K562 (cell line): Measurements from ENCODE around the gene DIS3L. TPM values are rescaled to one million over a fixed set of nuclear protein-coding genes. Genes with fewer than 3 reads are reported as not detected.
A peak's percentile ranks its signal among the peaks of the same experiment; 100 is the strongest.

Experiments
- ATAC-seq: fragments of 200-7000 bp; cut with Tn5 transposase; 3 replicates; pipeline ENCODE4 v1.9.1; 2020; ENCODE audit warnings: moderate library complexity
- BruUV-seq: library from RNA; stranded (reverse); fragments of 400-500 nt; replicated peaks from 2 replicates; lab custom pipeline; 2021; lab: Mats Ljungman, UMichigan
- CTCF ChIA-PET: fragments of 300-600 bp; formaldehyde crosslinking; extraction: SDS; loops from one replicate; lab custom pipeline; 2021; ENCODE audit warnings: low intra/inter-chr PET ratio; lab: Yijun Ruan, JAX
- POLR2A ChIA-PET: fragments of 300-600, 350-650 bp; sonication (Branson Sonifier 250); formaldehyde crosslinking; extraction: SDS; loops from one replicate; lab custom pipeline; 2021; ENCODE audit warnings: antibody characterized with exemption, inconsistent platforms; lab: Yijun Ruan, JAX
- DNase-seq, 4 experiments: peaks; one replicate each; pipeline versions ENCODE4 v3.0.0 to v3.0.0-alpha.2; 2011 to 2018; ENCODE audit warnings: low spot score in 3 of 4, mixed read lengths in 3 of 4; ENCODE audit errors: extremely low read depth in 1 of 4
- FAIRE-seq: peaks from 2 replicates; lab custom pipeline; 2011; peaks lifted over from hg19 to GRCh38; lab: Jason Lieb, UNC
- H2AFZ ChIP-seq: 2 replicates; pipeline ENCODE4 v1.6.0; 2011; ENCODE audit warnings: low read depth, low read length, control low read depth, inconsistent platforms
- H3K27ac ChIP-seq: fragments of 200-600 bp; 3 replicates; pipeline ENCODE4 v1.8.0; 2011; ENCODE audit warnings: low read depth, mild to moderate bottlenecking, control low read depth, inconsistent platforms, low read length, moderate library complexity, mixed read lengths; ENCODE audit errors: extremely low read depth
- H3K27me3 ChIP-seq, 2 experiments: fragments of 300-600 bp in 1 of 2; 2 replicates in 1 of 2; 3 replicates in 1 of 2; pipeline versions ENCODE4 v1.6.0 to v1.8.0; 2011; ENCODE audit warnings: inconsistent platforms in 2 of 2, low read length in 2 of 2, mild to moderate bottlenecking in 1 of 2, mixed read lengths in 1 of 2, moderate library complexity in 1 of 2; ENCODE audit not compliant: control insufficient read depth in 2 of 2, insufficient read depth in 2 of 2
- H3K36me3 ChIP-seq: fragments of 300-600 bp; 3 replicates; pipeline ENCODE4 v1.8.0; 2011; ENCODE audit warnings: mild to moderate bottlenecking, low read length, inconsistent platforms; ENCODE audit not compliant: control insufficient read depth, insufficient read depth
- H3K4me1 ChIP-seq, 2 experiments: fragments of 200-600 bp in 1 of 2; replicated peaks in 1 of 2; 2 replicates in 1 of 2; 3 replicates in 1 of 2; pipeline versions ENCODE4 v1.5.1 to v1.8.0; 2011; ENCODE audit warnings: inconsistent platforms in 2 of 2, low read length in 2 of 2, mild to moderate bottlenecking in 1 of 2, mixed read lengths in 1 of 2, moderate library complexity in 1 of 2; ENCODE audit not compliant: control insufficient read depth in 2 of 2, insufficient read depth in 2 of 2
- H3K4me2 ChIP-seq: 2 replicates; pipeline ENCODE4 v1.6.1; 2011; ENCODE audit warnings: low read length, control low read depth, inconsistent platforms, mixed read lengths; ENCODE audit not compliant: insufficient read depth
- H3K4me3 ChIP-seq: fragments of 200-600 bp; sonication (generic), shearing (Covaris generic); 2 replicates; pipeline ENCODE4 v1.5.1; 2016; ENCODE audit warnings: control low read depth, inconsistent platforms
- H3K79me2 ChIP-seq: fragments of 200-600 bp; 3 replicates; pipeline ENCODE4 v1.8.0; 2011; ENCODE audit warnings: low read length, inconsistent platforms; ENCODE audit not compliant: control insufficient read depth, insufficient read depth
- H3K9ac ChIP-seq, 2 experiments: 2 replicates each; pipeline versions ENCODE4 v1.6.0 to v1.6.1; 2011; ENCODE audit warnings: low read depth in 2 of 2, low read length in 2 of 2, control low read depth in 1 of 2, inconsistent platforms in 1 of 2, mild to moderate bottlenecking in 1 of 2, mixed read lengths in 1 of 2; ENCODE audit not compliant: insufficient read depth in 1 of 2
- H3K9me1 ChIP-seq: one replicate; pipeline ENCODE4 v1.6.0; 2011; ENCODE audit warnings: inconsistent platforms, mild to moderate bottlenecking, low read length, moderate library complexity; ENCODE audit not compliant: control insufficient read depth, insufficient read depth
- H3K9me3 ChIP-seq: replicated peaks from 2 replicates; pipeline ENCODE4 v1.5.1; 2011; ENCODE audit warnings: low read depth, low read length, inconsistent platforms; ENCODE audit not compliant: control insufficient read depth, insufficient read depth
- H4K20me1 ChIP-seq: replicated peaks from 2 replicates; pipeline ENCODE4 v1.6.1; 2011; ENCODE audit warnings: low read length, inconsistent platforms, mixed read lengths; ENCODE audit not compliant: control insufficient read depth, insufficient read depth
- ASH1L ChIP-seq: fragments of 450-650 bp; IDR thresholded peaks from 2 replicates; pipeline ENCODE4 v1.6.1; 2018; ENCODE audit warnings: borderline replicate concordance, mild to moderate bottlenecking, low read depth; ENCODE audit not compliant: partially characterized antibody
- CEBPB ChIP-seq: fragments of 450-650 bp; IDR thresholded peaks from 2 replicates; pipeline ENCODE4 v1.6.1; 2016; ENCODE audit warnings: missing genetic modification characterization, missing compliant biosample characterization
- ELF1 ChIP-seq: fragments of 200-800 bp; sonication (Bioruptor generic); IDR thresholded peaks from 2 replicates; pipeline ENCODE4 v1.6.1; 2016; ENCODE audit warnings: missing genetic modification characterization, missing compliant biosample characterization
- GATAD2B ChIP-seq: fragments of 450-650 bp; IDR thresholded peaks from 2 replicates; pipeline ENCODE4 v1.6.1; 2017; ENCODE audit warnings: mild to moderate bottlenecking, borderline replicate concordance
- MYC ChIP-seq, 2 experiments: fragments of 250-450 bp in 1 of 2; sonication (Bioruptor Pico) in 1 of 2; IDR thresholded peaks; 2 replicates each; pipeline versions ENCODE4 v1.5.1 to v1.6.1; 2012 to 2021; ENCODE audit warnings: low read depth in 2 of 2, borderline replicate concordance in 1 of 2, improper control_type of control experiment in 1 of 2, low read length in 1 of 2, mild to moderate bottlenecking in 1 of 2, moderate library complexity in 1 of 2
- NFE2 ChIP-seq: IDR thresholded peaks from 2 replicates; pipeline ENCODE4 v1.6.1; 2014; ENCODE audit warnings: antibody characterized with exemption, low read depth
- PPARD ChIP-seq: fragments of 250-450 bp; sonication (Bioruptor Pico); IDR thresholded peaks from 2 replicates; pipeline ENCODE4 v1.8.0; 2022; ENCODE audit warnings: inconsistent platforms, mild to moderate bottlenecking, moderate library complexity
- PRMT5 ChIP-seq: sonication (generic); formaldehyde crosslinking; IDR thresholded peaks from 2 replicates; pipeline ENCODE4 v1.5.0; 2020; ENCODE audit warnings: missing genetic modification reagents
- RCOR1 ChIP-seq, 2 experiments: IDR thresholded peaks; 2 replicates each; pipeline ENCODE4 v1.6.1; 2012; ENCODE audit warnings: low read depth in 2 of 2, low read length in 2 of 2, borderline replicate concordance in 1 of 2, improper control_type of control experiment in 1 of 2
- TRIM24 ChIP-seq, 2 experiments: fragments of 450-650 bp; IDR thresholded peaks; 2 replicates each; pipeline ENCODE4 v1.6.1; 2016
- ZNF175 ChIP-seq: fragments of 200-800 bp; sonication (Bioruptor generic); IDR thresholded peaks from 2 replicates; pipeline ENCODE4 v1.6.1; 2016; ENCODE audit warnings: low read depth, mild to moderate bottlenecking, missing genetic modification characterization, missing compliant biosample characterization
- ZNF766 ChIP-seq: fragments of 200-800 bp; sonication (Bioruptor generic); conservative IDR thresholded peaks from 2 replicates; pipeline ENCODE4 v1.6.1; 2016; ENCODE audit warnings: missing genetic modification characterization, missing compliant biosample characterization
- WGBS: fragments of 100-300 bp; shearing (Covaris generic); methylation state at CpG from one replicate; pipeline ENCODE4 v1.1.6; 2016; ENCODE audit warnings: low coverage, mixed read lengths; ENCODE audit not compliant: insufficient coverage; ENCODE audit errors: missing lambda C conversion rate; 5-methylcytosine and 5-hydroxymethylcytosine counted together
- in situ Hi-C: fragments of 300-500 bp; cut with MboI; formaldehyde crosslinking; loops from 4 replicates; pipeline ENCODE4 v1.15.0; 2018; ENCODE audit warnings: inconsistent platforms, mixed read lengths
- intact Hi-C: fragments of 100-400 bp; cut with micrococcal nuclease; formaldehyde crosslinking; loops from 2 replicates; pipeline ENCODE4 v1.14.2; 2022
- polyA plus RNA-seq, 8 experiments: library from polyadenylated mRNA; depleted of rRNA in 4 of 8; stranded (reverse) in 5 of 8; unstranded in 3 of 8; fragments of >200 nt; fragmentation: Nextera tagmentation in 2 of 8; fragmentation: Illumina TruSeq in 1 of 8; extraction: Ambion mirVana in 2 of 8; extraction: Trizol in 1 of 8; gene quantifications; 2 replicates each; pipeline versions ENCODE4 v1.2.1 to v1.2.3, GENCODE V29; 2011 to 2014; ENCODE audit warnings: inconsistent platforms in 1 of 8, missing spikeins in 1 of 8
- total RNA-seq, 7 experiments: library from RNA; depleted of rRNA in 6 of 7; stranded (reverse); fragments of >200 nt in 6 of 7; fragmentation: Illumina TruSeq in 2 of 7; extraction: Trizol in 2 of 7; gene quantifications; 2 replicates each; pipeline versions ENCODE4 v1.2.1 to v1.2.3, GENCODE V29; 2011 to 2021; ENCODE audit warnings: low replicate concordance in 1 of 7
- TF ChIP-seq, protein P1 (sequence below): fragments of 450-650 bp; IDR thresholded peaks from 2 replicates; pipeline ENCODE4 v1.6.1; 2016; ENCODE audit warnings: missing biosample characterization, missing genetic modification characterization
- TF ChIP-seq, protein P2 (sequence below), 2 experiments: IDR thresholded peaks; 2 replicates each; pipeline ENCODE4 v1.6.1; 2011; ENCODE audit warnings: borderline replicate concordance in 1 of 2, control low read depth in 1 of 2, low read depth in 1 of 2, low read length in 1 of 2, mild to moderate bottlenecking in 1 of 2, mixed read lengths in 1 of 2, moderate library complexity in 1 of 2; ENCODE audit not compliant: insufficient read depth in 1 of 2, insufficient read length in 1 of 2, poor library complexity in 1 of 2, severe bottlenecking in 1 of 2; ENCODE audit errors: extremely low read depth in 1 of 2
- TF ChIP-seq, protein P3 (sequence below): fragments of 250-450 bp; sonication (Bioruptor Pico); IDR thresholded peaks from 2 replicates; pipeline ENCODE4 v1.5.0; 2020; ENCODE audit warnings: mild to moderate bottlenecking, borderline replicate concordance

The DIS3L gene
- total and polyA plus RNA-seq, 9 of the 15 experiments (the other 6 are each of a cell fraction or from before 2014, with no cell fraction given): 5.9 to 34.6 (median 16.9) TPM

DNA sequence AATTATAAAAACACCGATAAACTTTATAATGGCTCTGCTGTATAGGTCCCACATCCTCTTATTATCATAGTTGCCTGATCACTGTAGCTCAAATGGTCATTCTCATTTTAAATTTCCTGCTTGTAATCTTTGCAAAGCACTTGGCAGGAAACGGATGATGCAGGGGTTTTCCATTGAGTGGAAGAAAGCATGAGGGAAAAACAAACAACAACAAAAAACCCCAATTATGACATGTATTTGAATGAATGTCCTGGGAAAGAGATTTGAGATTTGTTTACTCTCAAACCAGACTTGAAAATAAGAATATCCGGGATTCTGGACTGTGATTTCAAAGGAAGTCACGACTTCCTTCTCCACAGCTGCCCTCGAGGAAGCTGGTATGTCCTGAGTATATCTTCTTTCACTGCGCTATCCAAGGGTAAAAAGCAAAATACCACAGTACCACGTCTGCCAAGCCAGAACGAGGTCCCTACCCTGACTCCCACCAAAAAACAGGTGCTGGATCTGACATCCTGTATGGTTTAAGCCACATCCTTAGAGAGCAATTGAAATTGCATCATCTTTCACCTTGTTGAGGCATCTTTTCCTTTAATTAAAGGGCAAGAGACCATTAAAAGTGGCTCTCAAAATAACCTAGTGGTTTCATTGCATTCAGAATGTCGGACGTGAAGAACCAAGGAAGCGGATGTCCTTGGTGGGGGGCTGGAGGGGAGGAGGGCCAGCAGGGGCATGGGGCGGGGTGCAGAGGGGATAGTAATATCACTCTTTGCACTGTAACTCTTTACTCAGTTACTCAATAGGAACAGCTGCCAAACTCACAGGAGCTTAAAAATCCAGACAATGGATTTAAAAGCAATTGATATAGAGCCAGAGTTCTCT, 76.6 kb downstream of the DIS3L start:
- peak overlapping the region in 1 of 2 experiments; percentile 57; a peak in 2 of 4 replicates for H3K9ac ChIP-seq
- TF ChIP-seq RCOR1 (IDR thresholded peaks at IDR 0.05; ENCODE audit: borderline replicate concordance in 1 of 2, low read depth in 2 of 2, low read length in 2 of 2) (0 out of 4 replicates have a peak, but pooled peaks of 1 of the 2 experiments have one; percentile 4), GATAD2B (no peak), ASH1L (no peak), CEBPB (tag) (peak; percentile 94), PPARD (CRISPR knock-in tag) (no peak), ZNF766 (CRISPR knock-in tag) (no peak), MYC (IDR thresholded peaks at IDR 0.05; ENCODE audit: low read depth, low read length) (peak; percentile 77), MYC (CRISPR knock-in tag; IDR thresholded peaks at IDR 0.05; ENCODE audit: borderline replicate concordance, low read depth) (0 out of 2 replicates have a peak, but pooled peaks have one; percentile 42), TRIM24 (IDR thresholded peaks at IDR 0.05) (peak in 1 of 2 experiments; percentile 56; a peak in 2 of 4 replicates), ELF1 (tag) (peak; percentile 52), ZNF175 (CRISPR knock-in tag) (peak; percentile 75; the same call in 1 of the 2 replicates), NFE2 (peak; percentile 37; the same call in 1 of the 2 replicates), PRMT5 (no peak)
- TF ChIP-seq, protein P1, sequence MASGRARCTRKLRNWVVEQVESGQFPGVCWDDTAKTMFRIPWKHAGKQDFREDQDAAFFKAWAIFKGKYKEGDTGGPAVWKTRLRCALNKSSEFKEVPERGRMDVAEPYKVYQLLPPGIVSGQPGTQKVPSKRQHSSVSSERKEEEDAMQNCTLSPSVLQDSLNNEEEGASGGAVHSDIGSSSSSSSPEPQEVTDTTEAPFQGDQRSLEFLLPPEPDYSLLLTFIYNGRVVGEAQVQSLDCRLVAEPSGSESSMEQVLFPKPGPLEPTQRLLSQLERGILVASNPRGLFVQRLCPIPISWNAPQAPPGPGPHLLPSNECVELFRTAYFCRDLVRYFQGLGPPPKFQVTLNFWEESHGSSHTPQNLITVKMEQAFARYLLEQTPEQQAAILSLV: peak; percentile 94
- TF ChIP-seq, protein P2, sequence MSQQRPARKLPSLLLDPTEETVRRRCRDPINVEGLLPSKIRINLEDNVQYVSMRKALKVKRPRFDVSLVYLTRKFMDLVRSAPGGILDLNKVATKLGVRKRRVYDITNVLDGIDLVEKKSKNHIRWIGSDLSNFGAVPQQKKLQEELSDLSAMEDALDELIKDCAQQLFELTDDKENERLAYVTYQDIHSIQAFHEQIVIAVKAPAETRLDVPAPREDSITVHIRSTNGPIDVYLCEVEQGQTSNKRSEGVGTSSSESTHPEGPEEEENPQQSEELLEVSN (IDR thresholded peaks at IDR 0.05; ENCODE audit: borderline replicate concordance in 1 of 2, extremely low read depth in 1 of 2, insufficient read depth in 1 of 2, insufficient read length in 1 of 2, low read depth in 1 of 2, low read length in 1 of 2, poor library complexity in 1 of 2, severe bottlenecking in 1 of 2): peak in 1 of 2 experiments; percentile 60
- TF ChIP-seq, protein P3, sequence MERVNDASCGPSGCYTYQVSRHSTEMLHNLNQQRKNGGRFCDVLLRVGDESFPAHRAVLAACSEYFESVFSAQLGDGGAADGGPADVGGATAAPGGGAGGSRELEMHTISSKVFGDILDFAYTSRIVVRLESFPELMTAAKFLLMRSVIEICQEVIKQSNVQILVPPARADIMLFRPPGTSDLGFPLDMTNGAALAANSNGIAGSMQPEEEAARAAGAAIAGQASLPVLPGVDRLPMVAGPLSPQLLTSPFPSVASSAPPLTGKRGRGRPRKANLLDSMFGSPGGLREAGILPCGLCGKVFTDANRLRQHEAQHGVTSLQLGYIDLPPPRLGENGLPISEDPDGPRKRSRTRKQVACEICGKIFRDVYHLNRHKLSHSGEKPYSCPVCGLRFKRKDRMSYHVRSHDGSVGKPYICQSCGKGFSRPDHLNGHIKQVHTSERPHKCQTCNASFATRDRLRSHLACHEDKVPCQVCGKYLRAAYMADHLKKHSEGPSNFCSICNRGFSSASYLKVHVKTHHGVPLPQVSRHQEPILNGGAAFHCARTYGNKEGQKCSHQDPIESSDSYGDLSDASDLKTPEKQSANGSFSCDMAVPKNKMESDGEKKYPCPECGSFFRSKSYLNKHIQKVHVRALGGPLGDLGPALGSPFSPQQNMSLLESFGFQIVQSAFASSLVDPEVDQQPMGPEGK (CRISPR knock-in tag): no peak

More for the DNA sequence above, 76.6 kb downstream of the DIS3L start:
- Histone ChIP-seq H4K20me1 (no peaks in the 10 kb centered on the region), H3K4me3 (no peak overlapping the region), H3K4me1 (peaks cover 0 to 12% of the 10 kb centered on the region in 2 experiments; a peak in 3 of 5 replicates), H3K9me3 (no peaks in the 10 kb centered on the region), H3K27me3 (no peaks in the 10 kb centered on the region), H3K27ac (peak overlapping the region; percentile 57; the same call in 2 of the 3 replicates), H2AFZ (peak overlapping the region; percentile 94), H3K79me2 (no peaks in the 10 kb centered on the region), H3K9me1 (no peaks in the 10 kb centered on the region), H3K36me3 (no peaks in the 10 kb centered on the region), H3K4me2 (peak overlapping the region; percentile 70)
- CTCF ChIA-PET: no interaction called here
- DNase-seq (peak; percentile 16 to 27 (median 20)), ATAC-seq (peak; percentile 85), FAIRE-seq (peak; percentile 35)
- in situ Hi-C loops: no loop called here
- intact Hi-C loops: no loop called here
- BruUV-seq: no TSS peak
- POLR2A ChIA-PET: interaction anchor here (0.7 to 1.1 kb wide), 2 partner anchors 9 to 14 kb away, joined by 4 to 5 read pairs; partner anchors contain the start of gene TIPIN
- WGBS: 17% methylated on average over 11 of the region's 12 CpGs
